Lower lobe of right lung (tissue), 2 donors: ENCODE results near the gene SMS. TPM values are rescaled to one million over a fixed set of nuclear protein-coding genes. Genes with fewer than 3 reads are reported as not detected.

ENCODE experiments used
- ATAC-seq, 2 donors: fragments of 200-7000 bp; cut with Tn5 transposase; one replicate each; pipeline ENCODE4 v1.9.1; 2020 to 2022; ENCODE audit warnings: mild to moderate bottlenecking in 2 of 2, moderate library complexity in 2 of 2
- DNase-seq: peaks from one replicate; pipeline ENCODE4 v3.0.0-alpha.2; 2020
- H3K27ac ChIP-seq: fragments of 200-600 bp; one replicate; pipeline ENCODE4 v1.8.0; 2022
- H3K27me3 ChIP-seq: fragments of 200-600 bp; one replicate; pipeline ENCODE4 v1.8.0; 2022; ENCODE audit warnings: low read depth
- H3K36me3 ChIP-seq: fragments of 200-600 bp; one replicate; pipeline ENCODE4 v1.8.0; 2022; ENCODE audit warnings: mild to moderate bottlenecking
- H3K4me1 ChIP-seq: fragments of 200-600 bp; one replicate; pipeline ENCODE4 v1.8.0; 2022
- H3K4me3 ChIP-seq: fragments of 200-600 bp; one replicate; pipeline ENCODE4 v1.8.0; 2022; ENCODE audit warnings: mild to moderate bottlenecking
- H3K9me3 ChIP-seq: fragments of 200-600 bp; one replicate; pipeline ENCODE4 v1.8.0; 2022
- intact Hi-C: fragments of 100-400 bp; cut with DNase I; formaldehyde crosslinking; loops from one replicate; pipeline ENCODE4 v1.11.0; 2022
- total RNA-seq: library from RNA; stranded (reverse); fragmentation: NEBNext Ultra II Directional; extraction: Animal tissue kit (Norgen Biotek cat#: 25700); gene quantifications from one replicate; pipeline ENCODE4 v1.2.1, GENCODE V29; 2021
- TF ChIP-seq, protein P1 (sequence below): fragments of 200-600 bp; IDR thresholded peaks from one replicate; pipeline ENCODE4 v1.8.0; 2022; ENCODE audit warnings: antibody characterized with exemption, mild to moderate bottlenecking
- donor health status: DM: no; HTN: yes; CAD: no; lungs with severe emphysema.

SMS gene
- total RNA-seq, 1 donor from 2014 or later, result 53.7 TPM

DNA sequence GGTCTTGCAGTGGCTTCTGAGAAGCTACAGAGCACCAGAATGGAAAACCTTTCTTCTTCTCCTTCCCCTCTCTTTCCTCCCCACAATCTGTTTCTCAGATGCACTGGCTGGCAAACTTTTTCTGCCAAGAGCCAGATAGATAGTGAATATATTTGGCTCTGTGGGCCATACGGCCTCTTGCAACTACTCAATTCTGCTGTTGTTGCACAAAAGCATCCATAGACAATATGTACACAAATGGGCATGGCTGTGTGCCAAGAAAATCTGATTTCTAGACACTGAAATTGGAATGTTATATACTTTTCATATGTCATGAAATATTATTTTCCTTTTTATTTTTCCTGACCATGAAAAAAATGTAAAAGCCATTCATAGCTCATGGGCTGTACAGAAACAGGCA, 94.7 kb downstream of the SMS start:
- no peaks in the 10 kb centered on the region for H3K4me1 ChIP-seq
- ATAC-seq, result no peak
- H3K27me3 ChIP-seq, result no peaks in the 10 kb centered on the region
- H3K4me3 ChIP-seq, result no peak overlapping the region
- H3K9me3 ChIP-seq, result no peaks in the 10 kb centered on the region
- DNase-seq, result no peak
- H3K27ac ChIP-seq, result no peak overlapping the region
- TF ChIP-seq, protein P1, sequence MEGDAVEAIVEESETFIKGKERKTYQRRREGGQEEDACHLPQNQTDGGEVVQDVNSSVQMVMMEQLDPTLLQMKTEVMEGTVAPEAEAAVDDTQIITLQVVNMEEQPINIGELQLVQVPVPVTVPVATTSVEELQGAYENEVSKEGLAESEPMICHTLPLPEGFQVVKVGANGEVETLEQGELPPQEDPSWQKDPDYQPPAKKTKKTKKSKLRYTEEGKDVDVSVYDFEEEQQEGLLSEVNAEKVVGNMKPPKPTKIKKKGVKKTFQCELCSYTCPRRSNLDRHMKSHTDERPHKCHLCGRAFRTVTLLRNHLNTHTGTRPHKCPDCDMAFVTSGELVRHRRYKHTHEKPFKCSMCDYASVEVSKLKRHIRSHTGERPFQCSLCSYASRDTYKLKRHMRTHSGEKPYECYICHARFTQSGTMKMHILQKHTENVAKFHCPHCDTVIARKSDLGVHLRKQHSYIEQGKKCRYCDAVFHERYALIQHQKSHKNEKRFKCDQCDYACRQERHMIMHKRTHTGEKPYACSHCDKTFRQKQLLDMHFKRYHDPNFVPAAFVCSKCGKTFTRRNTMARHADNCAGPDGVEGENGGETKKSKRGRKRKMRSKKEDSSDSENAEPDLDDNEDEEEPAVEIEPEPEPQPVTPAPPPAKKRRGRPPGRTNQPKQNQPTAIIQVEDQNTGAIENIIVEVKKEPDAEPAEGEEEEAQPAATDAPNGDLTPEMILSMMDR, result no peak
- no peaks in the 10 kb centered on the region for H3K36me3 ChIP-seq
- intact Hi-C loops, result no loop called here

DNA sequence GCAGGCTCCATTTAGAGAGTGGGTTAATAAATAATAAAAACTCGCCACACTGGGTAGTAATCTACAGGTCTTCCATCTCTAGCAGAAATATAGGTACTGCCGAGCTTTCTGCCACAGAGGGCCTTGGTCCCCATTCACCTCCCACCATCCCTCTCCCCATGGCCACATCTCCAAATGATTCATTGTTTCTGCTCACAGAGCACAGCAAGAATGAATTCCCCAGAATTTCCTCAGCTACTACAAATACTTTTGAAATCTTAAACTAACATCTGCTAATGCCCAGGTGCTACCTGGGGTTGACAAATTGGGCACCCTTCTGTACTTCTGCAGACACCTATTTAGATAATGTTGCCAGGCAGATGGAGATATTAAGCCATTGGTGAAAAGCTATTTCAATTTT, 96.7 kb downstream of the SMS start:
- ATAC-seq (no peak), DNase-seq (no peak)
- no peaks in the 10 kb centered on the region for H3K4me1 ChIP-seq
- intact Hi-C loops, result no loop called here
- no peak overlapping the region for H3K4me3 ChIP-seq
- H3K27ac ChIP-seq, result no peak overlapping the region
- no peaks in the 10 kb centered on the region for H3K36me3 ChIP-seq
- TF ChIP-seq, protein P1, result no peak
- no peaks in the 10 kb centered on the region for H3K27me3 ChIP-seq
- H3K9me3 ChIP-seq, result no peaks in the 10 kb centered on the region

DNA sequence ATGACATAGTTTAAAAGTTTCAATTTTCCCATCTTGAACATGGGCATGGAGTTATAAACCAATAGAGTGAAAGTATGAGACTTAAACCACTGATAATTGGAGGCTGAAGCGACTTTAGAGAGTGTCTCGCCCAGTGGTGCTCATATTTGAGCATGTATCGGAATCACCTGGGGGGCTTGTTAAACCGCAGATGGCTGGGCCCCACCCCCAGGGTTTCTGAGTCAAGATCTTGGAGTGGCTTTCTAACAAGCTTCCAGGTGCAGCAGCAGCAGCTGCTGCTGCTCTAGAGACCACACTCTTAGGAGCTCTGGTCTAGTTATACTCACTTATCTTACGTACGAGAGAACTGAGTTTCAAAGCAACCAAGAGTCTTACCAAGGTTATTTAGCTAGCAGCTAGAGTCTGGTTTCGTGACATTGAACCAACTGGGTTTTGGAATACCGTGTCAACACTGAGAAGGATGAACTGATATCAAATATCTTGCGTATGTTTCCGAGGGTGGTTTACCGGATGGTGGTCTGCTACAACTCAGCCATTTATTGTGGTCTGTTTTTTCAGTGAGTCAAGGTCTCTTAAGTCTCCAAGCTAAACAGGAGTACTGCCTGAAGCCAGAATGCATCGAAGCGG, 97.5 kb downstream of the SMS start:
- Histone ChIP-seq H3K27me3 (no peaks in the 10 kb centered on the region), H3K27ac (no peak overlapping the region), H3K9me3 (no peaks in the 10 kb centered on the region), H3K4me3 (no peak overlapping the region), H3K36me3 (no peaks in the 10 kb centered on the region), H3K4me1 (no peaks in the 10 kb centered on the region)
- TF ChIP-seq, protein P1, result no peak
- no peak for DNase-seq
- intact Hi-C loops, result no loop called here
- no peak for ATAC-seq

DNA sequence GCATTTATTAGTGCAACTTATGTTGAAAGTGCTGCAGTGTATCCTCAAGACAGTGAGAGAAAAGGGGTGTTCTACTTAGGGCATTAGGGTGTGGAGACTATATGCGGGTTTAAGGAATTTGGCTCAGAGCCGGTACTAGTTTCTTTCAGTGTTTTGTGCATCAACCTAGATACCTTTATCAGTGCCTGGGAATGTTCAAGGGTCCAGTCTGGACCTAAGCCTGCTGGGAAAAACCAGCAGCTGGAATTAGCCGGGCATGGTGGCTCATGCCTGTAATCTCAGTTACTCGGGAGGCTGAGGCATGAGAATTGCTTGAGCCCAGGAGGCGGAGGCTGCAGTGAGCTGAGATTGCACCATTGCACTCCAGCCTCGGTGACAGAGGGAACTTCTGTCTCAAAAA, 99.0 kb downstream of the SMS start:
- Histone ChIP-seq H3K4me3 (no peak overlapping the region), H3K36me3 (no peaks in the 10 kb centered on the region), H3K27me3 (no peaks in the 10 kb centered on the region), H3K27ac (no peak overlapping the region), H3K9me3 (no peaks in the 10 kb centered on the region), H3K4me1 (no peaks in the 10 kb centered on the region)
- TF ChIP-seq, protein P1, result no peak
- no peak for ATAC-seq
- no peak for DNase-seq
- intact Hi-C loops, result no loop called here

DNA sequence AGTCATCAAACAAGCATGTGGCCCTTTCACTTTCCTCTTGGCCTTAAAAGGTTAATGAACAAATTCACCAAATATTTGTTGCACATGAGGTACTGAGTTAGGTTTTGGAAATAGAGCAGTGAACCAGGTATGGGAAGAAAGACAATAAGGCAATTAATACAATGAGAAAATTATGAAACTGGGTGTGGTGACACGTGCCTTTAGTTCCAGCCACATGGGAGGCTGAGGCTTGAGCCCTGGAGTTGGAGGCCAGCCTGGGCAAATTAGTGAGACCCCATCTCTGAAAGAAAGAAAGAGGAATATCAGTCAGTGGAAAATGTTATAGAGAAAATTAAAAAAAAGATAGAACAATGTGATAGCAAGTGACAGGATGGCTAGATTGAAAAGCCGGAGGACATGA, 99.7 kb downstream of the SMS start:
- ATAC-seq, result no peak
- DNase-seq, result no peak
- no peaks in the 10 kb centered on the region for H3K36me3 ChIP-seq
- TF ChIP-seq, protein P1, result no peak
- H3K27me3 ChIP-seq, result no peaks in the 10 kb centered on the region
- no peak overlapping the region for H3K27ac ChIP-seq
- no peak overlapping the region for H3K4me3 ChIP-seq
- intact Hi-C loops, result no loop called here
- no peaks in the 10 kb centered on the region for H3K4me1 ChIP-seq
- no peaks in the 10 kb centered on the region for H3K9me3 ChIP-seq
